ENCODE measurements around the gene PGLYRP1. TPM values are rescaled to one million over a fixed set of nuclear protein-coding genes. Genes with fewer than 3 reads are reported as not detected.

PGLYRP1 gene
- total RNA-seq, 4 donors from 2014 or later, result not detected

DNA sequence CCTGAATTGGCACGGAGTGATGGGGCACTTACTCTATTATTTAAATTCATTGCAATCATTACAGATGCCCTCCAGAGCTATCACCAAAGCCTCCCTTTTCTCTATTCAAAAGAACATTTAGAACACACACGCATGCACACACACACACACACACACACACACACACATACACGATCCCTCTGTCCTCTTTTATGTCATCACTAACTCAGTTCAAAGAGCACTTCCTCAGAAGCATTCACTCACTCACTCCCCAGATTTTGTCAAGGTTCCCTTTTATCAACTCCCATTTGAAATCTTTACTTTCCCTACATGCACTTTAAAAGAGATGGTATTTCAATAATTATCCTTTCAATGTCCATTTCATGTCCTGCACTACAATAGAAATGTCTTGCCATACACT, 40.3 kb upstream of the PGLYRP1 start:
- ATAC-seq (ENCODE audit: low FRiP score) (no peak), DNase-seq (ENCODE audit: low spot score) (no peak)
- TF ChIP-seq, protein P1, sequence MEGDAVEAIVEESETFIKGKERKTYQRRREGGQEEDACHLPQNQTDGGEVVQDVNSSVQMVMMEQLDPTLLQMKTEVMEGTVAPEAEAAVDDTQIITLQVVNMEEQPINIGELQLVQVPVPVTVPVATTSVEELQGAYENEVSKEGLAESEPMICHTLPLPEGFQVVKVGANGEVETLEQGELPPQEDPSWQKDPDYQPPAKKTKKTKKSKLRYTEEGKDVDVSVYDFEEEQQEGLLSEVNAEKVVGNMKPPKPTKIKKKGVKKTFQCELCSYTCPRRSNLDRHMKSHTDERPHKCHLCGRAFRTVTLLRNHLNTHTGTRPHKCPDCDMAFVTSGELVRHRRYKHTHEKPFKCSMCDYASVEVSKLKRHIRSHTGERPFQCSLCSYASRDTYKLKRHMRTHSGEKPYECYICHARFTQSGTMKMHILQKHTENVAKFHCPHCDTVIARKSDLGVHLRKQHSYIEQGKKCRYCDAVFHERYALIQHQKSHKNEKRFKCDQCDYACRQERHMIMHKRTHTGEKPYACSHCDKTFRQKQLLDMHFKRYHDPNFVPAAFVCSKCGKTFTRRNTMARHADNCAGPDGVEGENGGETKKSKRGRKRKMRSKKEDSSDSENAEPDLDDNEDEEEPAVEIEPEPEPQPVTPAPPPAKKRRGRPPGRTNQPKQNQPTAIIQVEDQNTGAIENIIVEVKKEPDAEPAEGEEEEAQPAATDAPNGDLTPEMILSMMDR (IDR thresholded peaks at IDR 0.05), result no peak

DNA sequence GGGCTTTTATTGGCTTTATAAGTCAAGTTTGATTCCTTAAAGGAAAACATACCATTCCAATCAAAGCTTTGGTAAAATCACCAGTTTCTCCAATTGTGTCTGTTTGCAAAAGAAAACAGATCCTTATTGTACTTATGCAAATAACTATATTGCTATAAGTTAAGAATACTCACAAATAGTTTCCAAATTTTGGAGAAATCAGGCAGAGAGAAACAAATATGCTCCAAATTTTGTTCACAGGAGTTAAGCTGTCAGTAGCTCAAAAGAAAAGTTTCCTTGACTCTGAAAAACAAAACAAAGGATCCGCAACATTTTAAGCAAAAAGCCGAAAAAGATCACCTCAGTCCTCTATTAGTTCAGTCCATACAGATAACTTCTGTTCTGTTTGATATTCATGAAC, 37.2 kb upstream of the PGLYRP1 start:
- DNase-seq (ENCODE audit: low spot score), result no peak
- ATAC-seq (ENCODE audit: low FRiP score), result no peak
- TF ChIP-seq, protein P1 (IDR thresholded peaks at IDR 0.05), result no peak

DNA sequence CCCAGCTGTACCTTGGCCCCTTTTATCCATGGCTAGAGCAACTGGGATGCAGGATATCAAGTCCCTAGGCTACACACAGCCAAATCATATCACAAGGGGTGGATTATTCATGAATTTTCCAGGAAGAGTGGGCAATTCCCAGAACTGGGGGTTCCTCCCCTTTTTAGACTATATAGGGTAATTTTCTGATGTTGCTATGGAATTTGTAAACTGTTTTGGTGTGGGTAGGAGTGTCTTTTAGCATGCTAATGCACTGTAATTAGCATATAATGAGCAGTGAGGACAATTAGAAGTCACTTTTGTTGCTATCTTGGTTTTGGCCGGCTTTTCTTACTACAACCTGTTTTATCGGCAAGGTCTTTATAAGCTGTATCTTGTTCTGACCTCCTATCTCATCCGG, 35.9 kb upstream of the PGLYRP1 start:
- no peak for ATAC-seq (ENCODE audit: low FRiP score)
- DNase-seq (ENCODE audit: low spot score), result no peak
- TF ChIP-seq, protein P1 (IDR thresholded peaks at IDR 0.05), result no peak

DNA sequence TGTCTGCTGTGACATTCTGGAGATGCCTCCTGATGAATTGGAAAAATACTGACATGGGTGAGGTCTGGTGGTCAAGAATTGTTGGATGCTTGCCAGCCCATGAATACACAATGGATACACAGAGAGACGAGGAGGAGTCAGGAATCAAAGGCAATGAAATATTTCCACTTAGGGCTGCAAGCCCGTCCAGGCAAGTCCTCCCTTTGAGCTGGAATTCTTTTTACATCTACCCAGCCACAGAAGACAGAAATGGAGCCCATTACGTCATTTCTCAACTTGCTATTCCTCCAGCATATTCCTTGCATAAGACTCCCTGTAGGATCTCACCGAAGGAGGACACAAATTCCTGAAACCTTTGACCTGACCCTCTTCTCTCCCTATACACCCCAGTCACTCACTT, 33.7 kb upstream of the PGLYRP1 start:
- TF ChIP-seq, protein P1 (IDR thresholded peaks at IDR 0.05), result no peak
- ATAC-seq (ENCODE audit: low FRiP score) (no peak), DNase-seq (ENCODE audit: low spot score) (no peak)

DNA sequence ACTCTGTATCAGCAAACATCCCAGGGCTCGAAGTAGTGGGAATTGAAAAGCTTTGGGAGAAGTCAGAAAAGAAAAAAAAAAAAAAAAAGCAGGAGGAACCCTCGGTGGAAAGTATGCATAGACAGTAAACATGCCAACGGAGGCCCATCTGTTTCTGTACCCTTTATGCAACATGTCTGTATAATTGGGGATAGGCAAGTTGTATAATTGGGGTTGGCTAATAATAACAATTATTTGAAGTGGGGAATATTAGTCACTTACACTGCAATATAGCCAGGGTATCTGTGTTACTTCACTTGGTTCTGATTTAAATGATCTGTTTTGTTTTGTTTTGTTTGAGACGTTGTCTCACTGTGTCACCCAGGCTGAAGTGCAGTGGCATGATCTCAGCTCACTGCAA, 30.0 kb upstream of the PGLYRP1 start:
- no peak for DNase-seq (ENCODE audit: low spot score)
- no peak for ATAC-seq (ENCODE audit: low FRiP score)
- TF ChIP-seq, protein P1 (IDR thresholded peaks at IDR 0.05), result no peak

DNA sequence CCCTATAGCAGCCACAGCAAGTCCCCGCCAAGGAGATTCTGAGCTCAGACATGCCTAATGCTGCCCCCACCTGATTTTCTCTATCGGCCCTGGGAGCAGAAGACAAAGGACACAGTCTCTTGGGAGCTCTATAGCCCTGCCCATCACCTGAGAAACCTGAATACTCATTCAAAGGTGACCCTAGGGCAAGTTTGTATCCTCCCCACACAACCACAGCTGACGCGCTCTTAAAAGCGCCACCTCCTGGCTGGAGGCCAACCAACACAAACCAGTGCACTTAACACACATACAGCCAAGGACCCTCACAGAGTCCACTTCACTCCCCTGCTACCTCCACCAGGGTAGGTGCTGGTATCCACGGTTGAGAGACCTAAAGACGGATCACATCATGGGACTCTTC, 26.7 kb upstream of the PGLYRP1 start:
- ATAC-seq (ENCODE audit: low FRiP score), result no peak
- TF ChIP-seq, protein P1 (IDR thresholded peaks at IDR 0.05), result no peak
- no peak for DNase-seq (ENCODE audit: low spot score)

DNA sequence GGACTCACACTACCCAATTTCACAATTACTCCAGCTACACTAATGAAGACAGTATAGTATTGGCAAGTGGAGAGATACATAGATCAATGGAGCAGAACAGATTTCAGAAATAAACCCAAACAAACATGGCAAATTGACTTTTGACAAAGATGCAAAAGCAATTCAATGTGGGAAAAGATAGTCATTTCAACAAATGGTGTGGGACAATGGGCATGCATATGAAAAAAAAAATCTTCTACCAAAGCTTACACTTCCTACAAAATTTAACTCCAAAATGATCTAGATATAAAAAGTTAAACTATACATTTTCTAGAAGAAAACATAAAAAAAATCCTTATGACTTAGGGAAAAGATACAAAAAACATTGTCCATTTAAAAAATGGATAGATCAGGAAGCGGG, 20.7 kb upstream of the PGLYRP1 start:
- ATAC-seq (ENCODE audit: low FRiP score), result no peak
- TF ChIP-seq, protein P1 (IDR thresholded peaks at IDR 0.05), result no peak

More for the DNA sequence above, 20.7 kb upstream of the PGLYRP1 start:
- no peak for DNase-seq (ENCODE audit: low spot score)
